CD4-positive, alpha-beta T cell treated with Interferon alpha-2 for 1 hour (primary cell): ENCODE data around the gene ESPN.
"Not testable (repeated sequence)": the region's sequence is repeated elsewhere in the genome, so short reads cannot be mapped to it uniquely, and the experiment has no call there.

ENCODE experiments used
- DNase-seq, 2 donors: peaks; one replicate each; pipeline ENCODE4 v3.0.0-alpha.2; 2020 to 2022

ESPN gene

DNA sequence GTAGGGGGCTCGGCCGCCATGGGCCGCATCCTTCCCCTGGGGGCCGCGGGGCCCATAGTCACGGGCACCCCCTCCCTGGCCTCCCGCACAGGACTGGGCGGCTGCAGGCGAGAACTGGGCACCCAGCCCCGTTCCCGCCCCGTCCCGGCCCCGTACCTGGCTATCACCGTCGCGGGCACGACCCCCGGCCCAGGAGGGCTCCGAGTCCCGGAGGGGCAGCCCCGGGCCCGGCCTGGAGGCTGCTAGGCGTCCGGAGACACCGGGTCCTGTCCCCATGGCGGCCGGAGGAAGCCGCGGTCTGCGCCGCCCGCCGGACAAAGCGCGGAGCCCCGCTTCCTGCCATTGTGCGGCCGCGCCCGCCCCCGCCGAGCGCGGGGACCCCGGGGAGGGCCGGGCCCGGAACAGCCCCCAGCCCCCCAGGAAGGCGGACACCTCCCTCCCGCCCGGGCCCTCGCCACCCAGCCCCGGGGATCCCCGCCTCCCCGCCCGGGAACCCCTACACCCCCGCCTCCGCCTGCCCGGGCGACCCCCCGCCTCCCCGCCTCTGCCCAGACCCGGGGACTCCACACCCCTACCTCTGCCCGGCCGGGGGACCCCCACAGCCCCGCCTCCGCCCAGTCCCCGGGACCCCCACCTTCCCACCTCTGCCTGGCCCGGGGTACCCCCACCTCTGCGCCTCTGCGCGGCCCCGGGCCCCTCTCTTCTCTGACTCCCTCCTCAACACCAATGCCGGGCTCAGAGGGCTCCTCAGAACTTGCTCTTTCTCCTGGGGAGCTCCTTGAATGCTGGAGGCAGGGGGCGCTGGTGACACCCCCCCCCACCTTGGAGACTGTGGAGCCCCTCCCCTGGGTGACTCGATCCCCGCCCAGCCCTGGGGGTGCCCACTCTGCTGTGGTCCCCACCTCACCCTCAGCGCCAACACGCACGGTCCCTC is 60.9 kb downstream of the ESPN start:
- DNase-seq = no peak

GRCh38 chr1:6486433-6487011 is 61.9 kb downstream of the ESPN start:
- peak; percentile 79 to 86 for DNase-seq

GRCh38 chr1:6487804-6488484 is 63.4 kb downstream of the ESPN start:
- DNase-seq = no peak

GRCh38 chr1:6488602-6489382 is 64.2 kb downstream of the ESPN start:
- no peak for DNase-seq

DNA sequence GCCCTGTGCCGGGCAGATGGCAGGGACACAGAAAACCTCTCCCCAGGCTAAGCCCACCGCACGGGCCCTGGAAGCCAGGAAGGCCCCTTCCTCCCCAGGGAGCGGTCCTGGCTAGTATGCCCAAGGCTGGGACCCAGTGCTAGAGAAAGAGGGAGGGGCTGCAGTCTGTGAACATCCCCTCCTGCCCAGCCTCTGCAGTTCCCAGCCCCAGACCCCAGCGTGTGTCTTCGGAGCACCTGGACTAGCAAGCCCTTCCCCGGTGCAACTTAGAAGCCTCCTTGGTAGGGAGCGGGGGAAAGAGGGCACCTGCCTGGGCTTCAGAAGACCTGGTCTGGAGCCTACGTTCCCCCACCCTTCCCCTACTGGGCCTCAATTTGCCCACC is 64.8 kb downstream of the ESPN start:
- no peak for DNase-seq

DNA sequence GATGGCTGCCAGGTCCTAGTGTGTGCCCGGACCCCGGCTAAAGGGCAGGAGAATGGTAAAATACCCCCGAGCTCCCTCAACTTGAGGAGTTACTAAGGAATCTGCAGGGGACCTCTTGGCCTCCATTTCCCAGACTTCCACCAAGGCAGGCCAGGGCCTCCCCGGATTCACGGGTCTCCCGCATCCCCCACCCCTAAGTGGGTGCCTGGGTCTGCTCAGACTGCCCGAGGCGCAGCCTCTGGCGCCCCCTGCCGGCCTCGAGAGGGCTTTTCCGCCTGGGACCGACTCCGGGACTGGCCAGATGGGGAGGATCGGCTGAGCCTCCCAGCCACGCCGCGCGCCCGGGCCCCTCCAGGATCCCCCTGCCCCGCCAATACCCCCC is 65.2 kb downstream of the ESPN start:
- peak; percentile 74 to 83 for DNase-seq

DNA sequence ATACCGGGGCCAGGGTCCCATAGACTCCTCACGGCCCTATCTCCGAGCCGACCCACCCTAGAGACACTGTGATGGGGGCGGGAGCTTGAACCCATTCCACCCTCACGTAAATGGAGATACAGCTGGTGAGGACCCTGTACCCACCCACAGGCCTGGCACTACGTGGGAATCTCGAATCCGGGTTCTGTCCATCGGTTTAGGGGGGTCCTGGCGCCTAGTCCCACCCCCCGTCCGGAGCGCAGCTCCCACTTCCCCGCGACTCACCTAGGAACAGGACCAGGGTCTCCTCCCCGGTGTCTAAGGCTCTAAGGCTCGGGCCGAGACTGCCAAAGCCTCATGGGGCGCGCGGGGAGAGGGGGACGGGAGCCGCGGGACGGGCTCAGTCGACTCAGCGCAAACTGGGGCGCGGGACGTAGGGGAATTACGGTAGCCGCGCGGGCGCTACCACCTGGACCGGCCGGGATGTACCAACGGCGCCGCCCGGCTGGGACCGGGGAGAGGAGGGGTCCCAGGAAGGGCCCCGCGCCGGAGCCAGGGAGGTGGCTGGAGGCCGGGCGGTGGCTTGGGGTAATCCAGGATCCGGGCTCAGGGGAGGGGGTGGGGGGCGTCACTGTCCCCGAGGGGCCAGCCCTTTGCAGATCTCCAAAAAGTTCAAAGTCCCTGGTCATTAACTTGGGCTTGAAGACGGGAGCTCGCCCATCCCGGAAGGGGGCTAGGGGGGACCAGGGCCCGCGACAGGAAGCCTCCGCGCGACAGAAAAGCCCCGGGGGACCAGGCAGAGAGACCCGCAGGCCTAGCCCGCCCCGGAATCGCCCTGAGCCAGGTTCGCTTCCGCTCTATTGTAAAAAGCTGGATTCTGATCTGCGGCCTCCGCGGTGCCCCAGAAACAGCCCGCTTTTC is 65.9 kb downstream of the ESPN start:
- peak; percentile 32 to 57 for DNase-seq

DNA sequence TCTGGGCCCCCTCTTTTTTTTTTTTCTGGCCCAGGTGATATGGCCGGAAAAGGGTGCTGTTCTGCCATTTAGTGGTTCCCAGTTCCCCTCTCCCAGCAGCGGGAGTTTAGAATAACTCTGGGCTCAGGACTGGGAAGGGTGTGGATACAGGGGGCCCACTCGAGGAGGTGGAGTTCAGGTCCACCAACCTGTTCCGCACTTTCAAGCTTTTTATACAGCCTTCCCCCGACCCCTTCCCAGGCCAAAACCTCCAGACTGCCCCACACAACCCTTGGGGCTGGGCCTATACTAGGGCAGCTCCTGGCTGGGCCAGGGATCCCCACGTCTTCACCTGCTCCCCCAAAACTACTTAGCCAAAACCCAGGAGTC is 66.5 kb downstream of the ESPN start:
- no peak for DNase-seq

GRCh38 chr1:6491480-6491962 is 66.9 kb downstream of the ESPN start, which contains the start of gene PLEKHG5:
TSS of gene PLEKHG5 (minus strand) at chr1:6491667. CDS start at chr1:6477571, 14,096 bp downstream.
- DNase-seq = no peak

DNA sequence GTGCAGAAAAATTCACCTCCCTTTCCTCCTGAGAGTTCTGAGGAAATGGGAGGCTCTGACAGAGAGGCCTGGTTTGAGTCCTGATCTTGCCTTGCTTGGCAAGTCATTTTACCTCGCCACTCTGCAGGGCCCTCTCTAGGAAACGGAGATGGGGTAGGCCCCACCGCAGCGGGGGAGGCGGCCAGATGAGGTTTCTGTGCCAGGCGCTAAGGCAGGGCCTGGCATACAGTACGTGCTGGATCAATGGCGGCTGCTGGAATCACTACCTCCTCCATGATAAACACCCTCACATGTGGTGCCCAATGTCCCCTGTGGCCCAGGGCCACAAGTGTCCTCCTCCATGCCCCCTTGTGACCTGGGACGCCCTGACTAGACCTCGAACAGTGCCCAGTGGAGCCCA is 67.4 kb downstream of the ESPN start:
- no peak for DNase-seq

- not testable (repeated sequence) for DNase-seq
These were observed 69.3 kb downstream of the ESPN start for GRCh38 chr1:6493834-6494223.

DNA sequence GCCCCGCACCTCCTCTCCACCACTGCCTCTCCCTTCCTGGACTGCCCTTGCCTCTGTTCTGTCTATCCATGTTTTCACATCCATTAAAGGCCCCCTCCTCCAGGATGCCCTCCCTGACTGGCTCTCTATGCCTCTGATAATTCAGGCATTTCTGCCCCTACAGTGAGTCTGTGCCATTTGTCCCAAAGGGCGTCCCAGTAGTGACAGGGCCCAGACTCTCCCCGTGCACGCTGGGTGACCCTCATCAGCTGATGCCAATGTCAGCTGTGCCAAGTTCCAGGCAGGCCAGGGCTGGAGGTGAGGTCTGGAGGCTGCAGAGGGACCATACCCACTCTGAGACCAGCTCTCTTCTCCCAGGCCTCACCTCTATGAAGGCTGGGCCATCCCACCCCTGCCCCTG is 70.1 kb downstream of the ESPN start:
- no peak for DNase-seq

DNA sequence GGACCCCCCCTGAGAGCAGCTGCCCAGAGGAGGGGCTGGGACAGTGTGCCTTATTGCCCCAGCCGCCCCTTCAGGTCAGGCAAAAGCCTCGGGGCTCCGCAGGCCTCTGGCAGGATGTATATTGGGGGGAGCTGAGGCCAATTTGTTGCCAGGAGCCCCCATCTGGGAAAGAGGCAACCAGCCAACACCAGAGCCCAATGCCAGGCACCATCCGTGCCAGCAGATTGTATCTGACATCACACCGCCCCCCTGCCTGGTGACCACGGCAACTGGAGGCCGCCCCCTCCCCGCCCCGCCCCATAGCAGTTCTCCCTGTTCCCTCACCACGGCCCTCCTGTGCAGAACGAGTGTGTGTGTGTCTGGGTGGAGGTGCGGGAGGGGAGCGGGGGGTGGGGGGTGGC is 70.5 kb downstream of the ESPN start:
- DNase-seq = no peak

GRCh38 chr1:6495540-6496364 is 71.2 kb downstream of the ESPN start:
- DNase-seq = no peak

DNA sequence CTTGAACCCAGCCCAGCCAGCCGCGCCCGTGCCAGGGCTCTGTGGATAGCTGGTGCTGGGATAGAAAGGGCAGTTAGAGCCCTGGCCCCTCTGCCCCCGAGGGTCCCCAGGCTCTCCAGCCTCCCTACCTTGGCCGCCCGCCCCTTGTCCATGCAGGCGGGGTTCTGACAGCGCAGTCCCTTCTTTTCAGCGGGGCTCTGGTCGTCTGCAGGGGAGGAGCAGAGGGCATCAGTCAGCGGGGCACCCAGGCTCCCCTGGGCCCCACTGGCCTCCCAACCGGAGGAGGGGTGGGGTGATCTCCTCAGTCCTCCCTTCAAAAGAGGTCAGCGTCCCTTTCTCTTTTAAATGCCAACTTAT is 71.8 kb downstream of the ESPN start:
- no peak for DNase-seq

GRCh38 chr1:6496890-6497214 is 72.3 kb downstream of the ESPN start:
- DNase-seq = no peak

GRCh38 chr1:6497215-6497866 is 72.8 kb downstream of the ESPN start:
- DNase-seq = peak; percentile 36 to 60

DNA sequence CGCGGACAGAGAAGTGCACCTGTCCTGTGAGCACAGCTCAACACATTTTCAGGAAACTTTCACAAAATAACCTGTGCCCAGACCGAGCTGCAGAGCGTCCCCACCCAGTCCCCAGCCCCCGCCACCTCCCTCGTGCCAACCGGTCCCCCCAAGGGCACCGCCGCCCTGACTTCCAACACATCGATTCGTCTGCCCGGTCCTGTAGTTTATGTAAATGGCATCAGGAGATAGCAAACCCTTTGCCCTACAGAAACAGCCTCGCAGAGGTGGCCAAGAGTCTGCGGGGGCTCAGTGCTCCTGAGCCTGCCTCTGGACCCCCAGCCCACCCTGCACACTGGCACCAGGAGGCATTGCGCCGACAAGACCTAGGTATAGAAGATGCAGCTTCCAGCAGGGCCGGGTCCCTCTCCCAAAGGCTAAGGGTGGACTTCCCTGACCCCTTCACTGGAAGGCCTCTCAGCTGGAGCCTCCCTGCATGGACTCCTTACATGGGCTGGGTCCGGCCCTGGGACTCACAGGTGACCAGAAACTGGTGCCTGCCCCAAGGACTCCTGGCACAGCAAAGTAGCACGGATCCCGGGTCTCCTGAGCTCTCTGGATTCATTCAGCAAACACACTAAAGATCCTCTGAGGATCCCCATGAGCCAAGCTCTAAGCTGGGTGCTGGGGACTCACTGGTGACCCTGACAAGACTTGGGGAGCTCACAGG is 73.4 kb downstream of the ESPN start:
- DNase-seq = no peak

GRCh38 chr1:6498576-6499111 is 74.1 kb downstream of the ESPN start:
- DNase-seq = no peak

DNA sequence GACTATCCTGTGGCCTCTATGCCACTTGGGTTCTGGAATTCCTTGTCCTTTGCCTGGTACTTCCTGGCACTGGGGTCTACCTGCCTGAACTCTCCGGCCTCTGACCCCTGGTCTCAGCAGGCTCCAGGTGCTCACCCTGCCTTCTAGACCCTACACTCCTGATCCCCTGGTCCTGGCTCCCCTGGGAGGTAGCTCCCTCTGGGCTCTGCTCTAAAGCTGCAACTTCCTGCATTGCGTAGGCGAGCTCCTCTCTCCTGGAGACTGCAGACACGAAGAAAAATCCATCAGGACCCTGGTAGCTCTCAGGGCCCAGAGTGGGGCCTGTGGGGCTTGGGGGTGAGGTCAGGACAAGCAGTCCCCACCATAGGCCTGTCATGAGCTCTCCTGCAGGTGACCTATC is 74.7 kb downstream of the ESPN start:
- DNase-seq = no peak
